WTC11 (cell line): Measurements from ENCODE around the gene STX3. TPM values are rescaled to one million over a fixed set of nuclear protein-coding genes. Genes with fewer than 3 reads are reported as not detected.

Experiments used
- ATAC-seq: fragments of 200-7000 bp; cut with Tn5 transposase; 2 replicates; pipeline ENCODE4 v1.10.0; 2021; ENCODE audit warnings: mild to moderate bottlenecking, moderate library complexity
- CTCF ChIA-PET: fragments of 300-600 bp; sonication (Branson Sonifier 250); formaldehyde crosslinking; loops from one replicate; lab custom pipeline; 2021; ENCODE audit warnings: antibody characterized with exemption; lab: Charles Lee
- POLR2A ChIA-PET: fragments of 350-600 bp; sonication (Branson Sonifier 250); formaldehyde crosslinking; loops from one replicate; lab custom pipeline; 2021; ENCODE audit warnings: antibody characterized with exemption; lab: Charles Lee
- DNase-seq: peaks from one replicate; pipeline ENCODE4 v3.0.0; 2021; ENCODE audit warnings: low spot score
- H3K27ac Mint-ChIP-seq: 2 replicates; pipeline ENCODE4 v1.8.0; 2021; ENCODE audit warnings: mixed read lengths
- H3K27me3 Mint-ChIP-seq: 2 replicates; pipeline ENCODE4 v1.8.0; 2021; ENCODE audit warnings: low read depth, mild to moderate bottlenecking, moderate library complexity, mixed read lengths
- H3K36me3 Mint-ChIP-seq: 2 replicates; pipeline ENCODE4 v1.8.0; 2021; ENCODE audit warnings: mixed read lengths
- H3K4me1 Mint-ChIP-seq: 2 replicates; pipeline ENCODE4 v1.8.0; 2022; ENCODE audit warnings: mixed read lengths
- H3K4me3 Mint-ChIP-seq: 2 replicates; pipeline ENCODE4 v1.8.0; 2021; ENCODE audit warnings: mild to moderate bottlenecking, moderate library complexity, mixed read lengths
- H3K9me3 Mint-ChIP-seq: 2 replicates; pipeline ENCODE4 v1.8.0; 2021; ENCODE audit warnings: mixed read lengths
- ATF3 ChIP-seq: sonication (generic); formaldehyde crosslinking; conservative IDR thresholded peaks from 2 replicates; pipeline ENCODE4 v1.8.1; 2022; ENCODE audit warnings: mild to moderate bottlenecking, missing genetic modification reagents
- CREB1 ChIP-seq: sonication (generic); formaldehyde crosslinking; IDR thresholded peaks from 2 replicates; pipeline ENCODE4 v1.8.0; 2023; ENCODE audit warnings: mild to moderate bottlenecking, missing genetic modification reagents
- EMX1 ChIP-seq: fragments of 250-450 bp; sonication (Bioruptor Pico); IDR thresholded peaks from 2 replicates; pipeline ENCODE4 v1.8.0; 2021; ENCODE audit warnings: mild to moderate bottlenecking
- FOXK1 ChIP-seq: sonication (generic); formaldehyde crosslinking; IDR thresholded peaks from 2 replicates; pipeline ENCODE4 v1.8.0; 2022; ENCODE audit warnings: mild to moderate bottlenecking, moderate library complexity, missing genetic modification reagents
- JAZF1 ChIP-seq: fragments of 250-450 bp; sonication (Bioruptor Pico); IDR thresholded peaks from 2 replicates; pipeline ENCODE4 v1.9.0; 2021; ENCODE audit warnings: moderate library complexity, mild to moderate bottlenecking, inconsistent platforms
- MAX ChIP-seq: sonication (generic); formaldehyde crosslinking; IDR thresholded peaks from 2 replicates; pipeline ENCODE4 v1.8.0; 2022; ENCODE audit warnings: mild to moderate bottlenecking, missing genetic modification reagents
- MYBL2 ChIP-seq: sonication (generic); formaldehyde crosslinking; IDR thresholded peaks from 2 replicates; pipeline ENCODE4 v1.8.1; 2023; ENCODE audit warnings: mild to moderate bottlenecking, moderate library complexity, missing genetic modification reagents
- NR1H2 ChIP-seq: sonication (generic); formaldehyde crosslinking; IDR thresholded peaks from 2 replicates; pipeline ENCODE4 v1.9.0; 2021; ENCODE audit warnings: mild to moderate bottlenecking, moderate library complexity, missing genetic modification reagents
- SMAD3 ChIP-seq: sonication (generic); formaldehyde crosslinking; IDR thresholded peaks from 2 replicates; pipeline ENCODE4 v1.8.0; 2022; ENCODE audit warnings: missing genetic modification reagents, mild to moderate bottlenecking, borderline replicate concordance
- TEAD1 ChIP-seq: sonication (generic); formaldehyde crosslinking; IDR thresholded peaks from 2 replicates; pipeline ENCODE4 v1.8.0; 2022; ENCODE audit warnings: mild to moderate bottlenecking, missing genetic modification reagents
- ZNF121 ChIP-seq: sonication (generic); formaldehyde crosslinking; IDR thresholded peaks from 2 replicates; pipeline ENCODE4 v1.8.0; 2023; ENCODE audit warnings: missing genetic modification reagents
- ZNF219 ChIP-seq: sonication (generic); formaldehyde crosslinking; IDR thresholded peaks from 2 replicates; pipeline ENCODE4 v1.8.0; 2023; ENCODE audit warnings: missing genetic modification reagents, mild to moderate bottlenecking, borderline replicate concordance
- ZNF263 ChIP-seq: sonication (generic); formaldehyde crosslinking; IDR thresholded peaks from 2 replicates; pipeline ENCODE4 v1.8.1; 2022; ENCODE audit warnings: low read depth, mild to moderate bottlenecking, moderate library complexity, missing genetic modification reagents
- ZNF416 ChIP-seq: fragments of 250-450 bp; sonication (Bioruptor Pico); IDR thresholded peaks from 2 replicates; pipeline ENCODE4 v1.9.0; 2021; ENCODE audit warnings: mild to moderate bottlenecking, inconsistent platforms
- ZNF423 ChIP-seq: fragments of 250-450 bp; sonication (Bioruptor Pico); IDR thresholded peaks from 2 replicates; pipeline ENCODE4 v2.1.2; 2022; ENCODE audit warnings: mild to moderate bottlenecking, moderate library complexity
- ZNF512 ChIP-seq: sonication (generic); formaldehyde crosslinking; IDR thresholded peaks from 2 replicates; pipeline ENCODE4 v1.8.1; 2022; ENCODE audit warnings: missing genetic modification reagents, borderline replicate concordance
- total RNA-seq: library from RNA; stranded (reverse); gene quantifications from 3 replicates; pipeline ENCODE4 v1.2.3, GENCODE V29; 2021
- TF ChIP-seq, protein P1 (sequence below): fragments of 250-450 bp; sonication (Bioruptor Pico); conservative IDR thresholded peaks from 2 replicates; pipeline ENCODE4 v1.9.0; 2021; ENCODE audit warnings: mild to moderate bottlenecking
- TF ChIP-seq, protein P2 (sequence below): sonication (generic); formaldehyde crosslinking; IDR thresholded peaks from 2 replicates; pipeline ENCODE4 v1.8.1; 2023; ENCODE audit warnings: mild to moderate bottlenecking, missing genetic modification reagents
- TF ChIP-seq, protein P3 (sequence below): sonication (generic); formaldehyde crosslinking; IDR thresholded peaks from 2 replicates; pipeline ENCODE4 v1.8.1; 2022; ENCODE audit warnings: low read depth, missing genetic modification reagents, borderline replicate concordance
- TF ChIP-seq, protein P4 (sequence below): sonication (generic); formaldehyde crosslinking; IDR thresholded peaks from 2 replicates; pipeline ENCODE4 v1.8.1; 2022; ENCODE audit warnings: low read depth, mild to moderate bottlenecking, moderate library complexity, missing genetic modification reagents, borderline replicate concordance
- TF ChIP-seq, protein P5 (sequence below): sonication (generic); formaldehyde crosslinking; IDR thresholded peaks from 2 replicates; pipeline ENCODE4 v1.8.1; 2023; ENCODE audit warnings: mild to moderate bottlenecking, missing genetic modification reagents, moderate library complexity

The STX3 gene
- total RNA-seq, 1 experiment from 2014 or later: 52.7 TPM

DNA sequence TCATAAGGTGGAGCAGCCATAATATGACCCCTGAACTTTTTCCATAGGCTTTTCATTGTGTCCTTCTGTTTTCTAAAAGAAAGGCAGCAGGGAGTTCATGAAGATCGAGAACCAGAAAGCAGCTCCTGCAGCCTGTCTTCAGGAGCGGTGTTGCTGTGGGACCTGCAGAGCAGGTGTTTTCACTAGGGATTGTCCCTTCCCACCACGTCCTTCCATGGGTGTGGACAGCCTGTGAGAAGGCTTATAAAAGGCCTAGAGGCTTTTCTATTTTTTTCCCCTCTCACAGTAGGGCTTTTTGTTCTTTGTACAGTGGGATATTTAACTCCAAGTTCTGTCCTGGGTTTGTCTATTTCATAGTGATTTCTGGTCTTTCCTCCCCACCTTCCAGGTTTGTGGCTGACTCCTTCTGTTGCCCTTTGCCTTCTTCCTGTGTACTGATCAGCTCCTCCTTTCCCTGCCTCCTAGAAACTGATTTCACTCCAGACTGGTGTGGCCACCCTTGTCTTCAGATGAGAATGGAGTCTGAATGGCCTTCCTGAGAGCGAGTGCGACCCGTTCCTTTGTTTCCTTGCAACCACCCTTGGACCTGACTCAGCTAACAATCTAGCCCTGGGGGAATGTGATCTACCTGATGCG is 45.3 kb downstream of the STX3 start:
- ChIA-PET POLR2A (no interaction called here), CTCF (interaction anchor here (0.7 to 1.9 kb wide), 3 partner anchors 46 to 131 kb away, joined by 3 to 6 read pairs (median 5); partner anchors contain the start of gene PATL1)
- Mint-ChIP-seq H3K27me3 (no peaks in the 10 kb centered on the region), H3K4me3 (no peak overlapping the region), H3K36me3 (peaks cover 41% of the 10 kb centered on the region), H3K4me1 (peaks cover 4% of the 10 kb centered on the region; the same call in 1 of the 2 replicates), H3K9me3 (no peaks in the 10 kb centered on the region), H3K27ac (peak overlapping the region; percentile 9; the same call in 1 of the 2 replicates)
- DNase-seq: no peak
- TF ChIP-seq, protein P1, sequence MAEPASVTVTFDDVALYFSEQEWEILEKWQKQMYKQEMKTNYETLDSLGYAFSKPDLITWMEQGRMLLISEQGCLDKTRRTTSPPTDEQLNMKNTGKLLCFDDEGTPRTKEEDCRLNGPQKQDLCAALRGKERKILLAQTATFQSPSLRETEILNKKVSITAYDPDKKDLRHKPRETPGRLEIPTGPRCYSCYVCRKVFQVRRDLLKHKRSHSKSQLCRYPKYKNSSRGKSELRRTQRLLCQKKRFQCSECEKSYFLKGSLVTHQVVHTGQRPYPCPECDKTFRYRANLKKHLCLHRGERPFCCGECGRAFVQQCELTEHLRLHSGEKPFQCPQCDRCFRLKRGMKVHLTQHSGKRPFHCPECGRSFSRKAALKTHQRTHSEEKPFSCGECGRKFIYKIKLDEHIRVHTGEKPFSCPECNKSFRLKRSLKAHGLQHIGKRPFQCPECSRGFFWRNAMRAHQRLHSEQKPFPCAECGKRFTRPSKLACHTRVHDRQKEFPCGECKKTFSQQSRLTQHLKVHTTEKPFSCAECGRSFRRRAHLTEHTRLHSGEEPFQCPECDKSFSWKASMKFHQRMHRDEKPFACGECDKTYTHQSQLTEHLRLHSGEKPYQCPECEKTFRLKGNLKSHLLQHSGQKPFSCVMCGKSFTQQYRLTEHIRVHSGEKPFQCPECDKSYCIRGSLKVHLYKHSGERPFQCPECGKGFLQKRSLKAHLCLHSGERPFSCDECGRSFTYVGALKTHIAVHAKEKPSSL (CRISPR knock-in tag): no peak
- TF ChIP-seq ZNF423 (CRISPR knock-in tag) (no peak), CREB1 (CRISPR knock-in tag) (no peak), SMAD3 (CRISPR knock-in tag) (no peak), ZNF512 (CRISPR knock-in tag) (no peak)
- ATAC-seq: no peak

- DNase-seq (no peak), ATAC-seq (no peak)
- H3K4me1 Mint-ChIP-seq: peaks cover 4% of the 10 kb centered on the region; the same call in 1 of the 2 replicates
- no peaks in the 10 kb centered on the region for H3K9me3 Mint-ChIP-seq
- no peak overlapping the region for H3K4me3 Mint-ChIP-seq
- H3K27me3 Mint-ChIP-seq: no peaks in the 10 kb centered on the region
- H3K27ac Mint-ChIP-seq: peak overlapping the region; percentile 39; the same call in 1 of the 2 replicates
- peaks cover 35% of the 10 kb centered on the region for H3K36me3 Mint-ChIP-seq
- no peak for TF ChIP-seq ZNF121 (CRISPR knock-in tag)
- TF ChIP-seq, protein P2, sequence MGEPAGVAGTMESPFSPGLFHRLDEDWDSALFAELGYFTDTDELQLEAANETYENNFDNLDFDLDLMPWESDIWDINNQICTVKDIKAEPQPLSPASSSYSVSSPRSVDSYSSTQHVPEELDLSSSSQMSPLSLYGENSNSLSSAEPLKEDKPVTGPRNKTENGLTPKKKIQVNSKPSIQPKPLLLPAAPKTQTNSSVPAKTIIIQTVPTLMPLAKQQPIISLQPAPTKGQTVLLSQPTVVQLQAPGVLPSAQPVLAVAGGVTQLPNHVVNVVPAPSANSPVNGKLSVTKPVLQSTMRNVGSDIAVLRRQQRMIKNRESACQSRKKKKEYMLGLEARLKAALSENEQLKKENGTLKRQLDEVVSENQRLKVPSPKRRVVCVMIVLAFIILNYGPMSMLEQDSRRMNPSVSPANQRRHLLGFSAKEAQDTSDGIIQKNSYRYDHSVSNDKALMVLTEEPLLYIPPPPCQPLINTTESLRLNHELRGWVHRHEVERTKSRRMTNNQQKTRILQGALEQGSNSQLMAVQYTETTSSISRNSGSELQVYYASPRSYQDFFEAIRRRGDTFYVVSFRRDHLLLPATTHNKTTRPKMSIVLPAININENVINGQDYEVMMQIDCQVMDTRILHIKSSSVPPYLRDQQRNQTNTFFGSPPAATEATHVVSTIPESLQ: no peak
- no peak for TF ChIP-seq EMX1 (CRISPR knock-in tag)
- TF ChIP-seq ZNF263 (CRISPR knock-in tag): no peak
- TF ChIP-seq ZNF219 (CRISPR knock-in tag): no peak
- TF ChIP-seq CREB1 (CRISPR knock-in tag): no peak
- no peak for TF ChIP-seq TEAD1 (CRISPR knock-in tag)
- no peak for TF ChIP-seq ATF3 (CRISPR knock-in tag)
- TF ChIP-seq NR1H2 (CRISPR knock-in tag): no peak
- no peak for TF ChIP-seq MAX (CRISPR knock-in tag)
- TF ChIP-seq, protein P3, sequence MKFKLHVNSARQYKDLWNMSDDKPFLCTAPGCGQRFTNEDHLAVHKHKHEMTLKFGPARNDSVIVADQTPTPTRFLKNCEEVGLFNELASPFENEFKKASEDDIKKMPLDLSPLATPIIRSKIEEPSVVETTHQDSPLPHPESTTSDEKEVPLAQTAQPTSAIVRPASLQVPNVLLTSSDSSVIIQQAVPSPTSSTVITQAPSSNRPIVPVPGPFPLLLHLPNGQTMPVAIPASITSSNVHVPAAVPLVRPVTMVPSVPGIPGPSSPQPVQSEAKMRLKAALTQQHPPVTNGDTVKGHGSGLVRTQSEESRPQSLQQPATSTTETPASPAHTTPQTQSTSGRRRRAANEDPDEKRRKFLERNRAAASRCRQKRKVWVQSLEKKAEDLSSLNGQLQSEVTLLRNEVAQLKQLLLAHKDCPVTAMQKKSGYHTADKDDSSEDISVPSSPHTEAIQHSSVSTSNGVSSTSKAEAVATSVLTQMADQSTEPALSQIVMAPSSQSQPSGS (CRISPR knock-in tag): no peak
- TF ChIP-seq ZNF416 (CRISPR knock-in tag): no peak
- TF ChIP-seq, protein P4, sequence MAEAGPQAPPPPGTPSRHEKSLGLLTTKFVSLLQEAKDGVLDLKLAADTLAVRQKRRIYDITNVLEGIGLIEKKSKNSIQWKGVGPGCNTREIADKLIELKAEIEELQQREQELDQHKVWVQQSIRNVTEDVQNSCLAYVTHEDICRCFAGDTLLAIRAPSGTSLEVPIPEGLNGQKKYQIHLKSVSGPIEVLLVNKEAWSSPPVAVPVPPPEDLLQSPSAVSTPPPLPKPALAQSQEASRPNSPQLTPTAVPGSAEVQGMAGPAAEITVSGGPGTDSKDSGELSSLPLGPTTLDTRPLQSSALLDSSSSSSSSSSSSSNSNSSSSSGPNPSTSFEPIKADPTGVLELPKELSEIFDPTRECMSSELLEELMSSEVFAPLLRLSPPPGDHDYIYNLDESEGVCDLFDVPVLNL (CRISPR knock-in tag): no peak
- TF ChIP-seq, protein P5, sequence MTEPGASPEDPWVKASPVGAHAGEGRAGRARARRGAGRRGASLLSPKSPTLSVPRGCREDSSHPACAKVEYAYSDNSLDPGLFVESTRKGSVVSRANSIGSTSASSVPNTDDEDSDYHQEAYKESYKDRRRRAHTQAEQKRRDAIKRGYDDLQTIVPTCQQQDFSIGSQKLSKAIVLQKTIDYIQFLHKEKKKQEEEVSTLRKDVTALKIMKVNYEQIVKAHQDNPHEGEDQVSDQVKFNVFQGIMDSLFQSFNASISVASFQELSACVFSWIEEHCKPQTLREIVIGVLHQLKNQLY (CRISPR knock-in tag): no peak
- TF ChIP-seq ZNF423 (CRISPR knock-in tag): no peak
- TF ChIP-seq FOXK1: no peak
- TF ChIP-seq, protein P1 (CRISPR knock-in tag): no peak
- TF ChIP-seq JAZF1 (CRISPR knock-in tag): no peak
- TF ChIP-seq MYBL2 (CRISPR knock-in tag): no peak
- POLR2A ChIA-PET: no interaction called here
- CTCF ChIA-PET: interaction anchor here (0.6 to 1.9 kb wide), 7 partner anchors 8 to 450 kb away, joined by 4 to 13 read pairs (median 6); partner anchors contain the start of gene PATL1
These were observed 46.1 kb downstream of the STX3 start for GRCh38 chr11:59801160-59801706.
